GM12878 (cell line): ENCODE data around the gene MEIS1. TPM values are rescaled to one million over a fixed set of nuclear protein-coding genes. Genes with fewer than 3 reads are reported as not detected.

ENCODE experiments used
- BHLHE40 ChIP-seq, 2 experiments: fragments of 450-650 bp in 1 of 2; IDR thresholded peaks; 2 replicates each; pipeline ENCODE4 v1.6.1; 2011 to 2017; ENCODE audit warnings: low read depth in 2 of 2, borderline replicate concordance in 1 of 2, improper control_type of control experiment in 1 of 2, low read length in 1 of 2, mild to moderate bottlenecking in 1 of 2
- CBX3 ChIP-seq: fragments of 200-600 bp; sonication (generic); IDR thresholded peaks from 2 replicates; pipeline ENCODE4 v1.6.1; 2016; ENCODE audit warnings: low read depth, borderline replicate concordance
- CREB1 ChIP-seq: IDR thresholded peaks from 2 replicates; pipeline ENCODE4 v1.6.1; 2012; ENCODE audit warnings: low read depth, mild to moderate bottlenecking, inconsistent platforms
- CREM ChIP-seq: IDR thresholded peaks from 2 replicates; pipeline ENCODE4 v1.6.1; 2014; ENCODE audit warnings: antibody characterized with exemption, low read depth
- FOXK2 ChIP-seq: fragments of 450-650 bp; IDR thresholded peaks from 2 replicates; pipeline ENCODE4 v1.6.1; 2017; ENCODE audit warnings: mild to moderate bottlenecking, moderate library complexity
- HDGF ChIP-seq: fragments of 450-650 bp; IDR thresholded peaks from 2 replicates; pipeline ENCODE4 v1.6.1; 2016; ENCODE audit warnings: antibody characterized with exemption
- LARP7 ChIP-seq: fragments of 450-650 bp; IDR thresholded peaks from 2 replicates; pipeline ENCODE4 v1.6.1; 2017; ENCODE audit warnings: mild to moderate bottlenecking
- NFIC ChIP-seq: IDR thresholded peaks from 2 replicates; pipeline ENCODE4 v1.6.1; 2012; ENCODE audit warnings: low read depth, mild to moderate bottlenecking, inconsistent platforms, low read length, moderate library complexity
- NFXL1 ChIP-seq: fragments of 450-650 bp; IDR thresholded peaks from 2 replicates; pipeline ENCODE4 v1.6.1; 2017; ENCODE audit warnings: antibody characterized with exemption, mild to moderate bottlenecking, borderline replicate concordance
- PML ChIP-seq: IDR thresholded peaks from 2 replicates; pipeline ENCODE4 v1.6.1; 2012; ENCODE audit warnings: low read length, inconsistent platforms
- SIN3A ChIP-seq: IDR thresholded peaks from 2 replicates; pipeline ENCODE4 v1.6.1; 2012; ENCODE audit warnings: low read depth, low read length, improper control_type of control experiment
- SP1 ChIP-seq: IDR thresholded peaks from one replicate; pipeline ENCODE4 v1.6.1; 2011; ENCODE audit warnings: low read depth, low read length
- TCF3 ChIP-seq: IDR thresholded peaks from 2 replicates; pipeline ENCODE4 v1.6.1; 2012; ENCODE audit warnings: low read depth, mild to moderate bottlenecking, low read length, borderline replicate concordance; ENCODE audit not compliant: insufficient read depth
- polyA plus RNA-seq, 11 experiments: library from polyadenylated mRNA; depleted of rRNA in 4 of 11; unstranded in 6 of 11; stranded (reverse) in 5 of 11; fragments of >200 nt; fragmentation: Nextera tagmentation in 4 of 11; fragmentation: Illumina TruSeq in 1 of 11; extraction: Ambion mirVana in 4 of 11; extraction: Trizol in 1 of 11; gene quantifications; 1 replicate in 1 of 11; 2 replicates in 10 of 11; pipeline versions ENCODE4 v1.2.1 to v1.2.3, GENCODE V29; 2011 to 2016; ENCODE audit warnings: inconsistent platforms in 2 of 11, missing spikeins in 2 of 11, low read depth in 1 of 11
- total RNA-seq, 4 experiments: library from RNA; depleted of rRNA in 3 of 4; stranded (reverse); fragments of >200 nt in 3 of 4; fragmentation: Illumina TruSeq in 1 of 4; extraction: Trizol in 1 of 4; gene quantifications; 2 replicates each; pipeline versions ENCODE4 v1.2.1 to v1.2.3, GENCODE V29; 2013 to 2021
- TF ChIP-seq, protein P1 (sequence below): fragments of 450-650 bp; IDR thresholded peaks from 2 replicates; pipeline ENCODE4 v1.6.1; 2018; ENCODE audit warnings: borderline replicate concordance, mild to moderate bottlenecking; ENCODE audit not compliant: partially characterized antibody

MEIS1 gene
- total and polyA plus RNA-seq, 10 of the 15 experiments (the other 5 are each of a cell fraction or from before 2014, with no cell fraction given), result 0.04 to 0.31 (median 0.14) TPM; not detected in 6

DNA sequence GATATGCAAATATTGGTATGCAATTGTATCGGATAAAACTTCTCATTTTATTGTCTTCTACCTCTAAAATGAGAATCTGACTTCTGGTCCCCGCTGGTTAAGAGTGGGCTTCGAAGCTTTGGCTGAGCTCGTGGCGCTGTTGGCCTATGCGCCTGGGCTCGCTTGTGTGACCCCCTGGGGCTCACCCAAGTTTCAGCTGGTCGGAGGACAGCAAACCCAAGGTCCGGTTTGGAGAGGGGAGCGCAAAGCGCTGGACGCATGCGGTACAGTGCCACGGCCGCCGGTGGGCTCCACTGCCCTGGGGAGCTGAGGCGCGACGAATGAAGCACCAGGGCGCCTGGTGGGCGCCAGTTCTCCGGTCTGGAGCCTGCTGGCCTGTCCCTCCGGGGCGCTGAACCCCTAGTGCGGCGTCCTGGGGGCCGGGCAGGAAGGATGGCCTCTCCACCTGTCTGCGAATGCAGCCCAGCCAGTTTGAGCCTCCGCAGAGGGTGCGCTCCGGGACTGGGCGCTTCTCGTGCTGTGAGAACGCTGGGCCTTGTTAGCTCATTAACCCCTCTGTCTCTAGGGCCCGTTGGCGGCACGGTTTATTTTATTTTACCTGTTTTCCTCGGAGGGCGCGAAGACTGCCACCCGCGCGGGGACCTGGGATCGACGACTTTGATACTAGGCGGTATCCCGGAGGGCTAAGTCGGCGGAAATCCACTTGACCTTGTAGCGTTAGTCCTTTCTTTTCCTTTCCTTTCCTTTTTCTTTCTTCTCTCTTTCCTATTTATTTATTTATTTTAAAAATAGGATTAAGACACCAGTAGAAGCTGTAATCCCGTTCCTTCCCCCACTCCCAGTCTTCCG, 10.4 kb downstream of the MEIS1 start (continued):
- TF ChIP-seq HDGF (no peak), CREM (no peak), SIN3A (no peak), LARP7 (no peak), TCF3 (no peak), CREB1 (no peak), BHLHE40 (IDR thresholded peaks at IDR 0.05; ENCODE audit: borderline replicate concordance in 1 of 2, low read depth in 2 of 2, low read length in 1 of 2) (no peak), SP1 (no peak), PML (no peak), CBX3 (no peak), NFIC (no peak), NFXL1 (no peak), FOXK2 (no peak)
- TF ChIP-seq, protein P1, sequence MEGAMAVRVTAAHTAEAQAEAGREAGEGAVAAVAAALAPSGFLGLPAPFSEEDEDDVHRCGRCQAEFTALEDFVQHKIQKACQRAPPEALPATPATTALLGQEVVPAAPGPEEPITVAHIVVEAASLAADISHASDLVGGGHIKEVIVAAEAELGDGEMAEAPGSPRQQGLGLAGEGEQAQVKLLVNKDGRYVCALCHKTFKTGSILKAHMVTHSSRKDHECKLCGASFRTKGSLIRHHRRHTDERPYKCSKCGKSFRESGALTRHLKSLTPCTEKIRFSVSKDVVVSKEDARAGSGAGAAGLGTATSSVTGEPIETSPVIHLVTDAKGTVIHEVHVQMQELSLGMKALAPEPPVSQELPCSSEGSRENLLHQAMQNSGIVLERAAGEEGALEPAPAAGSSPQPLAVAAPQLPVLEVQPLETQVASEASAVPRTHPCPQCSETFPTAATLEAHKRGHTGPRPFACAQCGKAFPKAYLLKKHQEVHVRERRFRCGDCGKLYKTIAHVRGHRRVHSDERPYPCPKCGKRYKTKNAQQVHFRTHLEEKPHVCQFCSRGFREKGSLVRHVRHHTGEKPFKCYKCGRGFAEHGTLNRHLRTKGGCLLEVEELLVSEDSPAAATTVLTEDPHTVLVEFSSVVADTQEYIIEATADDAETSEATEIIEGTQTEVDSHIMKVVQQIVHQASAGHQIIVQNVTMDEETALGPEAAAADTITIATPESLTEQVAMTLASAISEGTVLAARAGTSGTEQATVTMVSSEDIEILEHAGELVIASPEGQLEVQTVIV, result no peak
